Measurements from ENCODE around the gene ZNF236. TPM values are rescaled to one million over a fixed set of nuclear protein-coding genes. Genes with fewer than 3 reads are reported as not detected.

The ZNF236 gene
- total and polyA plus RNA-seq, 2 of the 8 experiments (the other 6 are each of a cell fraction or from before 2014, with no cell fraction given) = 6.7 to 14.5 TPM

- TF ChIP-seq TEAD4 (IDR thresholded peaks at IDR 0.05; ENCODE audit: low read depth, low read length) (no peak), EZH2 (IDR thresholded peaks at IDR 0.05; ENCODE audit: low read depth, low read length, severe bottlenecking) (no peak), SIRT6 (IDR thresholded peaks at IDR 0.05; ENCODE audit: low read length) (no peak), SUZ12 (IDR thresholded peaks at IDR 0.05; ENCODE audit: low read length) (no peak), TAF7 (optimal IDR thresholded peaks at IDR 0.05; ENCODE audit: borderline replicate concordance, low read depth, low read length) (no peak), MAFK (IDR thresholded peaks at IDR 0.05; ENCODE audit: low read depth, low read length) (no peak), TAF1 (IDR thresholded peaks at IDR 0.05; ENCODE audit: low read depth, low read length) (no peak), KDM5A (IDR thresholded peaks at IDR 0.05; ENCODE audit: low read length) (no peak)
These were observed 66.8 kb downstream of the ZNF236 start (continued) for GRCh38 chr18:76889091-76889699.

Data from H1 (cell line).